ENCODE results near the gene BORCS6.
A peak's percentile ranks its signal among the peaks of the same experiment; 100 is the strongest.

BORCS6 gene

DNA sequence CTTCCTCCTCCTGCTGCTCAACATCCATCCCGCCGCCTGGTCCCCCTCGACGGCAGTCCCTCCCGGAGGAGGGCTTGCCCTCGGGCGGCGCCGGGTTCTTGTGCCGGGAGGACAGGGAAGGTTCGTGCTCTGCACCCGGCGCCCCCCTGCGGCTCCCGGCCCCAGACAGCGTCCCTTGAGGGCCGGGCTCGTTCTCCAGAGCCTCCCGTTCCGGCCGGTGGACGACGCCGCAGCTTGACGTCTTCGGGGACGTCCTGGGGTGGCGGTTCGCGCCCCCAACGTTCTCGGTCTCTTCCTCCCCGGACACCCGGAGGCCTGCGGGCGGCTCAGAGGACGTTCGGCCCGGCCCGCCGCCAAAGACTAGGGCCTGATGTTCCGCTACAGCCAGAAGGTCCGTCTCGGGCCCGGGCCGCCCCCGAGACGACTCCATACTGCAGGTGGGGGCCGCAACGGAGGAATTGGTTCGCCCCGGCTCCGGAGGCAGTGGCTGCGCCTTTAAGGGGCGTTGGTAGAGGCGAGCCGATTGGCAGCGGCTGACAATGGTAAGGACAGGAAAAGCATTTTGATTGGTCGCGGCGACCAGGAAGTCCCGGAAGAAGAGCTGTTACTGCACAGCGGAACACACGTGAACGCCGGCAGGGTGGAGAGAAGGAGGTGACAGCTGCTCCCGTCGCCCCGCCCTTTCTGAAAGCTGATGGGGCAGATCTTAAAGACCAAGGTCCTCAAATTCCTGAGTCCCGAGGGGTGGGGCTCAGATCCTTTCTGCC is at the start of gene BORCS6:
BORCS6 (minus strand) TSS at position 470 of the 767 bp plus-strand sequence; CDS start at position 430, 40 bp downstream.
- Histone ChIP-seq H3K36me3 (ENCODE audit: insufficient read depth, low read length) (no peaks in the 10 kb centered on the region), H3K27me3 (ENCODE audit: insufficient read depth, low read length) (no peaks in the 10 kb centered on the region), H3K27ac (ENCODE audit: low read depth, low read length) (peak within 1 kb of the TSS; percentile 64), H3K4me1 (ENCODE audit: control insufficient read depth, insufficient read depth, low read length, unreplicated experiment) (peaks cover 20% of the 10 kb centered on the region), H3K4me3 (ENCODE audit: low read depth, low read length) (peak within 1 kb of the TSS; percentile 78), H2AFZ (ENCODE audit: low read length, unreplicated experiment) (peak within 1 kb of the TSS; percentile 57), H3K79me2 (ENCODE audit: control insufficient read depth, insufficient read depth, low read length, unreplicated experiment) (peaks cover 9% of the 10 kb centered on the region)

- H3K79me2 ChIP-seq (ENCODE audit: control insufficient read depth, insufficient read depth, low read length, unreplicated experiment), result peaks cover 3% of the 10 kb centered on the region
- H3K4me1 ChIP-seq (ENCODE audit: control insufficient read depth, insufficient read depth, low read length, unreplicated experiment), result no peaks in the 10 kb centered on the region
- no peak overlapping the region for H3K27ac ChIP-seq (ENCODE audit: low read depth, low read length)
- no peak overlapping the region for H3K4me3 ChIP-seq (ENCODE audit: low read depth, low read length)
- H3K36me3 ChIP-seq (ENCODE audit: insufficient read depth, low read length), result peaks cover 8% of the 10 kb centered on the region; the same call in 1 of the 2 replicates
- no peak overlapping the region for H2AFZ ChIP-seq (ENCODE audit: low read length, unreplicated experiment)
- no peaks in the 10 kb centered on the region for H3K27me3 ChIP-seq (ENCODE audit: insufficient read depth, low read length)
These were observed 47.9 kb upstream of the BORCS6 start for GRCh38 chr17:8237886-8238285.

DNA sequence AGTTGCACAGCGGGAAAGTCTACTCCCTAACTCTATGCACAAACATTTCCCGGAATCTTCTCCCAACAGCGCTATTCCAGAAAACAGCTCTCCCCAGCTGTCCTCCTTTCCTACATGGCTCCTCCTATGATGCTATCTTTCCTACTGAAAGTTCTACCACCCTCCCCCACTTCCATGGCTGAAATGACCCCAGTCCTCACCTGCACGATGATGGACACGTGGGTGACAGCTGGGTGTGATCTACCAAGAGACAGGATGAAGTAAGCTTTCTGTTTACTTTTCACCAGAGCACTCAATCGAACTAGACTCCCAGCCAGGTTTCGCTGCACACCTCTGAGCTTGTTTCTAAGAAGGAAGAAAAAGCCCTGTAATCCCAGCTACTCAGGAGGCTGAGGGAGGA is 47.2 kb upstream of the BORCS6 start:
- no peaks in the 10 kb centered on the region for H3K4me1 ChIP-seq (ENCODE audit: control insufficient read depth, insufficient read depth, low read length, unreplicated experiment)
- H2AFZ ChIP-seq (ENCODE audit: low read length, unreplicated experiment), result no peak overlapping the region
- H3K4me3 ChIP-seq (ENCODE audit: low read depth, low read length), result no peak overlapping the region
- H3K27ac ChIP-seq (ENCODE audit: low read depth, low read length), result no peak overlapping the region
- H3K36me3 ChIP-seq (ENCODE audit: insufficient read depth, low read length), result peaks cover 8% of the 10 kb centered on the region; the same call in 1 of the 2 replicates
- peaks cover 3% of the 10 kb centered on the region for H3K79me2 ChIP-seq (ENCODE audit: control insufficient read depth, insufficient read depth, low read length, unreplicated experiment)
- H3K27me3 ChIP-seq (ENCODE audit: insufficient read depth, low read length), result no peaks in the 10 kb centered on the region

DNA sequence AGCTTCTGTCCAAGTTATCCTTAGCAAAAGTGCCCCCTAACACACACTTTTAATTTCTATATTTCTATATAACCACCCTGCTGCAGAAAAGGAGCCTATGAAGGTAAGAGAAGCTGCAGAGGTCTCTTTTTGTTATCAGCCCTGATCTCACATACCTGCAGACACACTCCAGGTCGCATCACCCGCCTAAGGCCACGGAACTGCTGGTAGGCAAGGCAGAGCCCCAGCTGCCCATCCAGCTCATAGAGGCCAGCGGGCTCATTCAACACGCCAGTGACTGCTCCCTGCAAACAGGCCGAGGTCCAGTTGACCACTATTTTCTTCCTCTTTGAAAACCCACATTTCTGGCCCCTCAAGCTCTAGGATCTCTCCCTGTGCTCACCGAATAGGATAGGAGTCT is 45.7 kb upstream of the BORCS6 start:
- Histone ChIP-seq H3K36me3 (ENCODE audit: insufficient read depth, low read length) (peaks cover 8% of the 10 kb centered on the region; the same call in 1 of the 2 replicates), H3K79me2 (ENCODE audit: control insufficient read depth, insufficient read depth, low read length, unreplicated experiment) (peaks cover 3% of the 10 kb centered on the region), H3K27me3 (ENCODE audit: insufficient read depth, low read length) (no peaks in the 10 kb centered on the region), H2AFZ (ENCODE audit: low read length, unreplicated experiment) (no peak overlapping the region), H3K4me1 (ENCODE audit: control insufficient read depth, insufficient read depth, low read length, unreplicated experiment) (no peaks in the 10 kb centered on the region), H3K4me3 (ENCODE audit: low read depth, low read length) (no peak overlapping the region), H3K27ac (ENCODE audit: low read depth, low read length) (no peak overlapping the region)

DNA sequence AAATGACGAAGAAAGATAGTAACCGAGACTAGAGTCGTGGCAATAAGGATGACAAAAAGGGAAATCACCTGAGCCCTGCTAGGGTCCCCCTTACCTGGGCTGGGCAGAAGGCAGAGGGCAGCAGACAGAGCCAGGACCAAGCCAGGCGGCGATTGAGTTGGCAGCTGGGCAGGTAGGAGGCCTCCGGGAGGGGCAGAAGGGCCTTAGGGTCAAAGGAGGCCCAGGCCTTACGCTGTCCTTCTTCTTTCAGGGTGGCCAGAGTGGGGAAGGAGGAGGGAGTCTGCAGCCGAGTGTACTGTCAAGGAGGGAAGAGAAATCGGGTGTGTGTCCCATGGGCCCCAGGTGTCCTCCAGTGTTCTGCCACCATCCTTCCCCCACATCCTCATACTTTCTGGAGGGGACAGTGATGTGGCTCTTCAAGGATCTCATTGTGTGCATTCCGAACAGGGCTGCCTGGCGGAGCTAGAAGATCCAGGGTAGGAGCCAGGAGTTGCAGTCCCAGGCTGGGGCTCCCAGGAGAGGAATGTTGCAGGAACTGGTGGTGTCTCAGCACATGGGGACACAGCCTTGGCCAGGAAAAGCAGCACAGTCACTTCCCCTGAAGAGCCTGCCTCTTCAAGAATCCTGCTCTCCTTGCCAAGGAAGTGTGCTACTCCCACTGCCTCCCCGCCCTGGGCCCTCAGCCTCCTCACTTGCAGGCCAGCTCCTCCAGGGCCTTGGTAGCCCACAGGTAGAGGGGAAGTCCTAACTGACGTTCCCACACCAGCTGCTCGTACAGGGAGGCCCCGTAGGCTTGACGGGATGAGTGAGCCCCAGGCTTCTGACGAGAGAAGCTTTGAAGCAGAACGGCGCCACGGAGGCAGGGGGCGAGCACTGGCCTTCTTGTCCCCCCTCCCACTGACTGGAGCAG is 44.6 kb upstream of the BORCS6 start:
- Histone ChIP-seq H3K79me2 (ENCODE audit: control insufficient read depth, insufficient read depth, low read length, unreplicated experiment) (no peaks in the 10 kb centered on the region), H3K4me3 (ENCODE audit: low read depth, low read length) (no peak overlapping the region), H3K4me1 (ENCODE audit: control insufficient read depth, insufficient read depth, low read length, unreplicated experiment) (no peaks in the 10 kb centered on the region), H3K36me3 (ENCODE audit: insufficient read depth, low read length) (peaks cover 8% of the 10 kb centered on the region; the same call in 1 of the 2 replicates), H3K27ac (ENCODE audit: low read depth, low read length) (no peak overlapping the region), H2AFZ (ENCODE audit: low read length, unreplicated experiment) (no peak overlapping the region), H3K27me3 (ENCODE audit: insufficient read depth, low read length) (no peaks in the 10 kb centered on the region)

DNA sequence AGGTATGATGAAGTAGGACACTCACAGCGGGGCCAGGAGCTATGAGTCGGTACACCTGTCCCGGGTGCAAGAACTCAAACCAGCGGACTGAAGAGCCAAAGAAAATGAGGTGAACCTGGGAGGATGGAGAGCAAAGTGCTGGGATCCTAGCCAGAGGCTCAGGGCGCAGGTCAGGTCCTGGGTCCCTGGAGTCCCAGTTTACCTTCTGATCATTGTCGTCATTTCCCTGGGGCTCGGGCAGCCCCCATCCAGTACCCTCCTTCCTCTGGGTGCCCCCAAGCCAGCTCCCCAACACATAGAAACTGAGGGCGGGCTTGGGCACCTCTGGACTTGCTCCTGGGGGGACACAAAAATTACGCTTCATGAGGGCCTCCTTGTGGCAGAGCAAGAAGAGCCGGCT is 41.7 kb upstream of the BORCS6 start:
- Histone ChIP-seq H3K36me3 (ENCODE audit: insufficient read depth, low read length) (peaks cover 8% of the 10 kb centered on the region; the same call in 1 of the 2 replicates), H3K79me2 (ENCODE audit: control insufficient read depth, insufficient read depth, low read length, unreplicated experiment) (no peaks in the 10 kb centered on the region), H3K4me3 (ENCODE audit: low read depth, low read length) (no peak overlapping the region), H2AFZ (ENCODE audit: low read length, unreplicated experiment) (no peak overlapping the region), H3K4me1 (ENCODE audit: control insufficient read depth, insufficient read depth, low read length, unreplicated experiment) (no peaks in the 10 kb centered on the region), H3K27ac (ENCODE audit: low read depth, low read length) (no peak overlapping the region), H3K27me3 (ENCODE audit: insufficient read depth, low read length) (no peaks in the 10 kb centered on the region)

- Histone ChIP-seq H3K4me1 (ENCODE audit: control insufficient read depth, insufficient read depth, low read length, unreplicated experiment) (peaks cover 5% of the 10 kb centered on the region), H3K79me2 (ENCODE audit: control insufficient read depth, insufficient read depth, low read length, unreplicated experiment) (no peaks in the 10 kb centered on the region), H3K27me3 (ENCODE audit: insufficient read depth, low read length) (no peaks in the 10 kb centered on the region), H3K4me3 (ENCODE audit: low read depth, low read length) (peak overlapping the region; percentile 64), H2AFZ (ENCODE audit: low read length, unreplicated experiment) (no peak overlapping the region), H3K36me3 (ENCODE audit: insufficient read depth, low read length) (no peaks in the 10 kb centered on the region), H3K27ac (ENCODE audit: low read depth, low read length) (peak overlapping the region; percentile 87)
These were observed 37.2 kb upstream of the BORCS6 start for GRCh38 chr17:8227238-8227581.

- peak overlapping the region; percentile 64 for H3K4me3 ChIP-seq (ENCODE audit: low read depth, low read length)
- H3K27me3 ChIP-seq (ENCODE audit: insufficient read depth, low read length), result no peaks in the 10 kb centered on the region
- H3K79me2 ChIP-seq (ENCODE audit: control insufficient read depth, insufficient read depth, low read length, unreplicated experiment), result no peaks in the 10 kb centered on the region
- no peak overlapping the region for H2AFZ ChIP-seq (ENCODE audit: low read length, unreplicated experiment)
- H3K4me1 ChIP-seq (ENCODE audit: control insufficient read depth, insufficient read depth, low read length, unreplicated experiment), result peaks cover 5% of the 10 kb centered on the region
- H3K27ac ChIP-seq (ENCODE audit: low read depth, low read length), result peak overlapping the region; percentile 87
- no peaks in the 10 kb centered on the region for H3K36me3 ChIP-seq (ENCODE audit: insufficient read depth, low read length)
These were observed 36.7 kb upstream of the BORCS6 start for GRCh38 chr17:8226536-8227237.

DNA sequence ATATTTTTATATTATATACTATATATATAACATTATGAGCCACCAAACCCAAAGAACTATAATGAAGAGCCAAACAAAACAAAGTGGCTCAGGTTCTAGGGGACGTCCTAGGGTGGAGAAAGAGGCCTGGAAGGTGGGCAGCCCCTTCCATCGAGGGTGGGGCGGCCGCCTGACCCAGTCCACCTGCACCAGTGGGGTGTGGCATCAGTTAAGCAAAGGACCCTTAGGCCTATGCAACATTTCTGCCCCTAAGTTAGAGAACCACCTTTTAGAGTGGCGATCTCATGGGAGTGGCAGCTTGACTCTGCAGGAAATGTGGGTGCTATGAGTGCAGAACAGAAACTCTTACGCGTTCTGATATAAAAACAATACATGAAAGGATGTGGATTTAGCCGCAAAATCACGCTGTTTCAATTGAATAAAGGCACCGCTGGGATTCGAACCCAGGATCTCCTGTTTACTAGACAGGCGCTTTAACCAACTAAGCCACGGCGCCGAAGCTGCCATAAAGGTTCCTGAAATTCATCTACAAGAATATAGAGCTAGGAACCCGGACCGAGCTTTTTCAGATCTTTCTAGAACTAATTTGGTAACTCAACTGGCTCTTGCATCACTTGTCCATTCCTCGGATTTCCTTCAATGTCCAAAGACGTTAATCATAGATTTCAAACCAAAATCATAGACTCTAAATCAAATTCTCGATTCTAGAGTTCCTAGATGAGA is 36.0 kb upstream of the BORCS6 start:
- H3K27ac ChIP-seq (ENCODE audit: low read depth, low read length), result peak overlapping the region; percentile 87
- no peaks in the 10 kb centered on the region for H3K36me3 ChIP-seq (ENCODE audit: insufficient read depth, low read length)
- H3K4me1 ChIP-seq (ENCODE audit: control insufficient read depth, insufficient read depth, low read length, unreplicated experiment), result peaks cover 5% of the 10 kb centered on the region
- no peaks in the 10 kb centered on the region for H3K27me3 ChIP-seq (ENCODE audit: insufficient read depth, low read length)
- H2AFZ ChIP-seq (ENCODE audit: low read length, unreplicated experiment), result no peak overlapping the region
- no peaks in the 10 kb centered on the region for H3K79me2 ChIP-seq (ENCODE audit: control insufficient read depth, insufficient read depth, low read length, unreplicated experiment)
- H3K4me3 ChIP-seq (ENCODE audit: low read depth, low read length), result peak overlapping the region; percentile 64

Measured in ACC112 (cell line).